Stimulated activated CD8-positive, alpha-beta memory T cell treated with anti-CD3 and anti-CD28 coated beads, Interleukin-4, amount 100 ng/mL, for 24 hours (primary cell): ENCODE data around the gene LRP5.

Source experiments
- DNase-seq: peaks from one replicate; pipeline ENCODE4 v3.0.0-alpha.2; 2020; ENCODE audit warnings: low read depth

Gene LRP5

GRCh38 chr11:68312117-68312779, at the start of gene LRP5:
Gene LRP5, plus strand, starts transcription at chr11:68312591. Its CDS starts 124 bp downstream, at chr11:68312715.
- no peak for DNase-seq

GRCh38 chr11:68263444-68264035, 48.9 kb upstream of the LRP5 start:
- no peak for DNase-seq

GRCh38 chr11:68264244-68264643, 48.1 kb upstream of the LRP5 start:
- DNase-seq = no peak

- DNase-seq = no peak
These were observed 47.5 kb upstream of the LRP5 start for GRCh38 chr11:68264741-68265540.

- DNase-seq = no peak
These were observed 46.1 kb upstream of the LRP5 start for GRCh38 chr11:68266121-68266891.

- DNase-seq = no peak
These were observed 45.2 kb upstream of the LRP5 start for GRCh38 chr11:68266936-68267880.

DNA sequence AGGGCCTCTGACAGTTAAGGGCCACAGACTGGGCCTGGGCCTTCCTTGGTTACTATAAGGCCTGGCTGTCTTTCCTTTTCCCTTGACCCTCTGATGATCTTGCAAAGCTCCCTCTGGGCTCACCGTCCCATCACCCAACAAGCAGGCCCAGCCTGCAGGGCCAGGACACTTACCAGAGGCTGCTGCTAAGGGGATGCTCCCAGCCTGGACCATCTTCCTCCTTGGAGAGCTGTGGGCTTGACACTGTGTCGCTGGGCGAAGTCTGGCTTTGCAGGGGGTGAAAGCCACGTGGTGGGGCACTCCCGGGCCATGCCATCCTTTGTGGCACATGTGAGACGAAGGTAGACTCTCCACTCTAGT, 44.5 kb upstream of the LRP5 start:
- no peak for DNase-seq

- DNase-seq = no peak
These were observed 42.8 kb upstream of the LRP5 start for GRCh38 chr11:68269414-68270081.

DNA sequence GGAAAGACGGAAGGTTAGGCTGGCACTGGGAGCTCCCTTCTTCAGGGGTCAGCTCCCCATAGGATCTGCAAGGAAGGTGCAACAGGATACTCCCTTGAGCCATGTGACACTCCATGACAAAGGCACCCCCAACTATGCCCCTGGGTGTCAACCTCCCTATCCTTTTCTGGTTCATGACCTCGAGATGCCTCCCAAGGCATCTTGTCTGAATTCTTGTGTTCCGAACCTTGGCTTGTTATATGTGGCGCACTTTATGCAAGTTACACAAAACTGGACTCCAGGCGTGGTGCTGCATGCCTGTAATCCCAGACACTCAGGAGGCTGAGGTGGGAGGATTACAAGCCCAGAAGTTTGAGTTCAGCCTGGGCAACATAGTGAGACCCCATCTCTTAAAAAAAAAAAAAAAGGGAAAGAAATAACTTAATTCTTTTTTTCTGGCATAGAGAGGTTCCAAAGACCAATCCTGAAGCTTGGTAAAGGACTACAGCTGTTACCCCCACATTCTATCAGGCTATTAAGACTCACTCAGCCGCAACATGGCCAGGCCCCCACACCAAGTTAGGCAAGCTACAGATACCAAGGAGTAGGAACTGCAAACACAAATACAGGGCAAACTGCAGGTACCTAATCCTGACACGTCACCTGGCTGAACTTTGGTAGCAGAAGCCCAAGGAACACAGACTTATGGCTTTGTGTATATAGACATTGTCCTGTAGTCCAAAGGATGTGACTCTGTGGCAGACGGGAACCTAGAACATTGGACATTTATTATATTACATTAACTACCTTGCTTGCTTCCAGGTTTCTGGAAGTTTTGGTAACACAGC, 42.0 kb upstream of the LRP5 start:
- no peak for DNase-seq

DNA sequence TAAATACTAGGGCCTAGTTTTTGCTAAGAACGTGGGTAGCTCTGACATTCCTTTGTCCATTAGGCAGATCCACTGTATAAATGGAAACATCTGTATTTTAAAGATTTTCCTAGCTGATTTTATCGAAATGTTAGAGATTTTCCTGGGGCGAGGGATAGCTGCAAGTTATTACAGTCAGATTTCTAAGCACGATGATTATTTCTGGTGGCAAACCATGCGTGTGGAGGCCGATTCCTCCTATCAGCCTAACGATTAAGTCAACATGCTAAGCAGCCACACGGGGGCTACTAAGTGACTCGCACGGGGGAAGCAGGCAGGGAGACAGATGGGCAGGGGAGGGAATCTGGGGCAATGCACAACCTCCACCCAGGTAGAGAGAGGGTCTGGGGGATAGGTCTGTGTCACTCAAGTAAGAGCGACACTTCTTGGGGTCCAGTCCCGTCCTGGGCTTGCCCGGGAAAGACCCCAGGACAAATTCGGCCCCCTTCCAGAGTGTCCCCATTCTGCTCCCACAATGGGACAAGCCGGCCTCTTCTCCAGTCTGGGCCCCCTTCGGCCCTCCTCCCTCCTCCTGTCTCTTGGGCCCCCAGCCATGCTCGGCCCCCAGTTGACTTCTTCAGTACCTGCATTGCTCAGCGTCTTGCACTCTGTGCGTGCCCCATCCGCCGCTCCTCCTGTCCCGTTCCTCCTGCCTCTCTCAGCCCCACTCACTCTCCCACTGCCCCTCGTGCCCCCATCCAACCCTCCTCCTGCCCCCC, 41.2 kb upstream of the LRP5 start:
- peak; percentile 38 for DNase-seq

- DNase-seq = peak; percentile 92
These were observed 40.4 kb upstream of the LRP5 start, which contains the start of gene C11orf24 for GRCh38 chr11:68271781-68272608. Gene C11orf24, minus strand, starts transcription at chr11:68271973. Its CDS starts 8,206 bp downstream, at chr11:68263767.

DNA sequence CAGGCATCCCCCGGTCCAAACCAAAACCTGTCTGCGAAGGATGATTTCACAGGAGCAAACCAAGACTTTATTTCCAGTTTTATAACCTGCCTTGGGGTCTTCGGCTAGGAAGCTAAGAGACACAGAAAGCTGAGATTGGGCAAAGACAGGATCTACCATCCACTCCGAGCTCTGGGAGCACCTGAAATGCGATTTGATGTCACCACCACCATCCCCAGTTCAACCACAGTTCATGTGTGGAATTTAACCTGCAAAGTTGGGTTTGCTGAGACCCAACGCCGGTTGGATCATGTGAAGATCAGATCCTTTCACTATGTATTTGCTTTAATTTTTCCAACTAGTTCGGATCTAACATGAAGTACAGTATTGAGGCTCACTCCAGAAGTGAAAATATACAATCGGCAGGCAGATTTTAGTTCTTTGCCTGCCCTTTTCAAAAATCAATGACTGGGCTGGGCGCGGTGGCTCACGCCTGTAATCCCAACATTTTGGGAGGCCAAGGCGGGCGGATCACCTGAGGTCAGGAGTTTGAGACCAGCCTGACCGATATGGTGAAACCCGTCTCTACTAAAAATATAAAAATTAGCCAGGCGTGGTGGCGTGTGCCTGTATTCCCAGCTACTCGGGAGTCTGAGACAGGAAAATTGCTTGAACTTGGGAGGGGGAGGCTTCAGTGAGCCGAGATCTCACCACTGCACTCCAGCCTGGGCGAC, 39.2 kb upstream of the LRP5 start:
- no peak for DNase-seq

DNA sequence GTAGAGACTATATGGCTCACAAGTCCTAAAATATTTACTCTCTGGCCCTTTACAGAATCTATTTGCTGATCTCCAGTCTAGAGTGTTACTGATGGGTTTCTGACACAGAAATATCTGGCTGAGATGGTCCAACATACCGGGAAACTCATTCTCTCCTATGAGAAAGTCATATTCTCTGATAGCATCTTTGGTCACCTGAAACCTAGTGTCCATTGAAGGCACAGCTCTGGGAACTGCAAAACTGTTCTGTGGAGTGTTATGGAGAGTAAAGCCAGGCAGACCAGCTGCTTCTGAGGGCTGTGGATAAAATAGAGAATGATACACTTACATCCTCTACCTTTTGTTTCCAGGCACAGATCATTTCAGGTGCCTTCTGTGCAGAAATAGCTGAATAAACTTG, 38.1 kb upstream of the LRP5 start:
- DNase-seq = no peak

DNA sequence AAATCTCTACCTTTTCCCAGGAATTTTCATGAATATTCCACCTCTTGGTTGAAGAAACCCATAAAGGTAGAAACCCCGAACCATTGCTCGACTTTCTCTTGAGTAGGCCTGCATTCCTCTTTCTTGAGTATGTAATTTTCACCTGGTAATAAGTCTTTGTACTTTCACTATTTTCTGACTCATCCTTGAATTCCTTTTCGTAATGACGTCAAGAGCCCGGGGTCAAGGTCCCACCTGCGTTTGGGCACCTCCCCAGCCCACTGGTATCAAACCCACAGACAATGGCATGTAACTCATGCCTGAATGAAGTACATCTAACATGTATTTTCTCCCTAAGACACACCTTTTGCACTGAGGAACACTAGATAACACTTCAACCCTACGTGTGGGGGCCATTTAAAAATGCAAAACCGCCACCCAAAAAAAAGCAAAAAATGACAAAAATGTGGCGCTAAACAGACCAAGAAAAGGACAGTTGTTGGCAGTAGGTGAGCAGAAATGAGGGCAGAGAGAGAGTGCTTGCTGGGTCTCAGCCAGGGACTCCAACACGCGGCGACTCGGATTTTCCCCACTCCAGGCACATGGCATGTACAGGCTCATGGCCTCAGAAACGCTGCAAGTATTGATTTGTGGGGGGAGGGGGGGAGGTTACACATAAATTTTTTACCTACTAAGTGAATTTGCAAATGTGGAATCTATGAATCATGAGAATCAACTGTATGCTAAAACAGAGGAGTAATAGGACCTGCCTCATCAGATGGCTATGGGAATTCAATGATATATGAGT, 36.5 kb upstream of the LRP5 start:
- no peak for DNase-seq

- DNase-seq = no peak
These were observed 35.5 kb upstream of the LRP5 start for GRCh38 chr11:68276861-68277260.

GRCh38 chr11:68279676-68280075, 32.7 kb upstream of the LRP5 start:
- no peak for DNase-seq
